ENCODE measurements around the gene PTPRM. TPM values are rescaled to one million over a fixed set of nuclear protein-coding genes. Genes with fewer than 3 reads are reported as not detected.

The PTPRM gene
- total RNA-seq, 1 experiment from 2014 or later = 1.4 TPM

- no peak for DNase-seq (ENCODE audit: low spot score)
These were observed 423.6 kb downstream of the PTPRM start for GRCh38 chr18:7990670-7991069.

GRCh38 chr18:8001711-8002301 lies 434.7 kb downstream of the PTPRM start:
- no peak for DNase-seq (ENCODE audit: low spot score)

GRCh38 chr18:8003878-8004675 lies 437.0 kb downstream of the PTPRM start:
- DNase-seq (ENCODE audit: low spot score) = no peak

GRCh38 chr18:8004792-8005191 lies 437.7 kb downstream of the PTPRM start:
- DNase-seq (ENCODE audit: low spot score) = no peak

- no peak for DNase-seq (ENCODE audit: low spot score)
These were observed 438.9 kb downstream of the PTPRM start for GRCh38 chr18:8005870-8006569.

GRCh38 chr18:8006979-8007378 lies 439.9 kb downstream of the PTPRM start:
- DNase-seq (ENCODE audit: low spot score) = no peak

GRCh38 chr18:8008033-8008432 lies 440.9 kb downstream of the PTPRM start:
- DNase-seq (ENCODE audit: low spot score) = no peak

- DNase-seq (ENCODE audit: low spot score) = no peak
These were observed 444.2 kb downstream of the PTPRM start for GRCh38 chr18:8011361-8011760.

GRCh38 chr18:8011906-8012305 lies 444.8 kb downstream of the PTPRM start:
- DNase-seq (ENCODE audit: low spot score) = no peak

- no peak for DNase-seq (ENCODE audit: low spot score)
These were observed 451.7 kb downstream of the PTPRM start for GRCh38 chr18:8018701-8019331.

GRCh38 chr18:8019600-8019999 lies 452.5 kb downstream of the PTPRM start:
- DNase-seq (ENCODE audit: low spot score) = no peak

- no peak for DNase-seq (ENCODE audit: low spot score)
These were observed 453.2 kb downstream of the PTPRM start for GRCh38 chr18:8020132-8020846.

GRCh38 chr18:8029061-8029460 lies 461.9 kb downstream of the PTPRM start:
- DNase-seq (ENCODE audit: low spot score) = no peak

GRCh38 chr18:8029731-8030130 lies 462.6 kb downstream of the PTPRM start:
- no peak for DNase-seq (ENCODE audit: low spot score)

GRCh38 chr18:8030201-8030600 lies 463.1 kb downstream of the PTPRM start:
- no peak for DNase-seq (ENCODE audit: low spot score)

- DNase-seq (ENCODE audit: low spot score) = no peak
These were observed 464.4 kb downstream of the PTPRM start for GRCh38 chr18:8031496-8031895.

GRCh38 chr18:8034674-8035073 lies 467.6 kb downstream of the PTPRM start:
- DNase-seq (ENCODE audit: low spot score) = no peak

- DNase-seq (ENCODE audit: low spot score) = no peak
These were observed 469.4 kb downstream of the PTPRM start for GRCh38 chr18:8036551-8036950.

GRCh38 chr18:8037296-8037695 lies 470.2 kb downstream of the PTPRM start:
- DNase-seq (ENCODE audit: low spot score) = no peak

- no peak for DNase-seq (ENCODE audit: low spot score)
These were observed 472.9 kb downstream of the PTPRM start for GRCh38 chr18:8040021-8040420.

GRCh38 chr18:8041526-8042111 lies 474.5 kb downstream of the PTPRM start:
- DNase-seq (ENCODE audit: low spot score) = no peak

Data from HT-29 (cell line).